ENCODE results near the gene FBLN2. TPM values are rescaled to one million over a fixed set of nuclear protein-coding genes. Genes with fewer than 3 reads are reported as not detected.

The FBLN2 gene
- total RNA-seq, 4 donors from 2014 or later: 75.7 to 159 (median 89.8) TPM

DNA sequence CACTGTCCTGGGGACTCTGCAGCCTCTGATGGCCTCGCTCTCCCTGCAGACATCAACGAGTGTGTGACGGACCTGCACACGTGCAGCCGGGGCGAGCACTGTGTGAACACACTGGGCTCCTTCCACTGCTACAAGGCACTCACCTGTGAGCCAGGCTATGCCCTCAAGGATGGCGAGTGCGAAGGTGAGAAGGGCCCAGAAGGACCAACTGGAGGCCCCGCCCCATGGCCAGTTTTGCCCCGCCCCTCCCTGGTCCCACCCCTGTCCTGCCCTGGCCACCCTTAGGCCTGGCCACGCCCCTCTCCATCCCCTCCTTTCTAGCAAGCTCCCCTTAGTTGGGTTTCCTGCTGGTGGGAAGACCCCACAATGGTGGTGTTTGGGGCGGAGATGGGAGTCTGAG lies 77.5 kb downstream of the FBLN2 start:
- no peaks in the 10 kb centered on the region for H3K9me3 ChIP-seq

DNA sequence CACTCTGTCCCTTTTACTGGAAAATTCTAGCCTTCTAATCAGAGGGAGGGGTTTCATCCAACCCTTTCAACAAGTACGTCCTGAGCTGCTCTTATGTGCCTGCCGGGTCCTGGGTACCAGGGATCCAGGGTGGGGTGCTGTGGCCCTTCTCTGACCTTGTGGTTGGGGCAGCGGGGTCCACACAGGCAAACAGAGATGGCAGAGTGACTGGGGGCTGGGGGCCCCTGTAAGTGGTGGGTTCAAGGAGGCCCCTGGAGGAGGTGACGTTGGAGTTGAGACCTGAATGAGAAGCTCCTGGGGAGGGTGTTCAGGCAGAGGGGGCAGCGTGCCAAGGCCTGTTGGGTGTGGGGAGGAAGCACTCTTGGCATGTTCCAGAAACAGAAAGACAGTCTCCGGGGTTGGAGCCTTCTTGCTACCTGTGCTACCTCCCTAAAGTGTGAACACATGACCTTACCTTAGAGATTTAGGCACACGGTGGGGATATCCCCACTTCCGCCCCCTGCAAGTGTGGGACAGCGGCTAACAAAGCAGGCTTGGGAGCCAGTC lies 78.1 kb downstream of the FBLN2 start:
- Histone ChIP-seq H3K9me3 (no peaks in the 10 kb centered on the region), H3K4me1 (no peaks in the 10 kb centered on the region), H3K27me3 (no peaks in the 10 kb centered on the region), H3K36me3 (no peaks in the 10 kb centered on the region), H3K27ac (no peak overlapping the region), H3K4me3 (replicated peaks in 1 of 3) (no peak overlapping the region)
- no peak for DNase-seq
- WGBS, 2 donors: 75 to 76% methylated on average over 9 of the region's 9 CpGs
- TF ChIP-seq POLR2A (IDR thresholded peaks at IDR 0.05): no peak
- TF ChIP-seq, protein P1, sequence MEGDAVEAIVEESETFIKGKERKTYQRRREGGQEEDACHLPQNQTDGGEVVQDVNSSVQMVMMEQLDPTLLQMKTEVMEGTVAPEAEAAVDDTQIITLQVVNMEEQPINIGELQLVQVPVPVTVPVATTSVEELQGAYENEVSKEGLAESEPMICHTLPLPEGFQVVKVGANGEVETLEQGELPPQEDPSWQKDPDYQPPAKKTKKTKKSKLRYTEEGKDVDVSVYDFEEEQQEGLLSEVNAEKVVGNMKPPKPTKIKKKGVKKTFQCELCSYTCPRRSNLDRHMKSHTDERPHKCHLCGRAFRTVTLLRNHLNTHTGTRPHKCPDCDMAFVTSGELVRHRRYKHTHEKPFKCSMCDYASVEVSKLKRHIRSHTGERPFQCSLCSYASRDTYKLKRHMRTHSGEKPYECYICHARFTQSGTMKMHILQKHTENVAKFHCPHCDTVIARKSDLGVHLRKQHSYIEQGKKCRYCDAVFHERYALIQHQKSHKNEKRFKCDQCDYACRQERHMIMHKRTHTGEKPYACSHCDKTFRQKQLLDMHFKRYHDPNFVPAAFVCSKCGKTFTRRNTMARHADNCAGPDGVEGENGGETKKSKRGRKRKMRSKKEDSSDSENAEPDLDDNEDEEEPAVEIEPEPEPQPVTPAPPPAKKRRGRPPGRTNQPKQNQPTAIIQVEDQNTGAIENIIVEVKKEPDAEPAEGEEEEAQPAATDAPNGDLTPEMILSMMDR (IDR thresholded peaks at IDR 0.05): no peak
- intact Hi-C loops (cut with DNase I): no loop called here

More for the DNA sequence above, 77.5 kb downstream of the FBLN2 start:
- Histone ChIP-seq H3K36me3 (no peaks in the 10 kb centered on the region), H3K27ac (no peak overlapping the region), H3K4me1 (no peaks in the 10 kb centered on the region), H3K27me3 (no peaks in the 10 kb centered on the region), H3K4me3 (replicated peaks in 1 of 3) (no peak overlapping the region)
- DNase-seq: no peak
- intact Hi-C loops (cut with DNase I): no loop called here
- 90 to 93% methylated on average over 6 to 12 of the region's 12 CpGs for WGBS, 2 donors
- TF ChIP-seq POLR2A (IDR thresholded peaks at IDR 0.05): no peak
- TF ChIP-seq, protein P1 (IDR thresholded peaks at IDR 0.05): no peak

DNA sequence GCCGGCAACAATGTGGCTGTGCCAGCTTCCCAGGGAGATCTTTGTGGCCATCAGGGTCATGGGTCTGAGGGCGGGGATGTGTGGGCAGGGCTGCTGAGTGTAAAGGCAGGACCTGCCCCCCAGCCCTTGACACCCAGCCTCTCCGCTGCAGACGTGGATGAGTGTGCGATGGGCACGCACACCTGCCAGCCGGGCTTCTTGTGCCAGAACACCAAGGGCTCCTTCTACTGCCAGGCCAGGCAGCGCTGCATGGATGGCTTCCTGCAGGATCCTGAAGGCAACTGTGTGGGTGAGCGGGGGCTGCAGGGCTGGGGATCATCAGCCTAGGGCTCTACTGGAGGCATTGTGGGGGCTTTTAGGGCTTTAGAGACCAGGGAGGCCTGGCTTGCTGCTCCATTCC lies 78.8 kb downstream of the FBLN2 start:
- intact Hi-C loops (cut with DNase I): no loop called here
- 81 to 92% methylated on average over 2 to 6 of the region's 9 CpGs for WGBS, 2 donors
- H3K4me3 ChIP-seq (replicated peaks in 1 of 3): no peak overlapping the region

DNA sequence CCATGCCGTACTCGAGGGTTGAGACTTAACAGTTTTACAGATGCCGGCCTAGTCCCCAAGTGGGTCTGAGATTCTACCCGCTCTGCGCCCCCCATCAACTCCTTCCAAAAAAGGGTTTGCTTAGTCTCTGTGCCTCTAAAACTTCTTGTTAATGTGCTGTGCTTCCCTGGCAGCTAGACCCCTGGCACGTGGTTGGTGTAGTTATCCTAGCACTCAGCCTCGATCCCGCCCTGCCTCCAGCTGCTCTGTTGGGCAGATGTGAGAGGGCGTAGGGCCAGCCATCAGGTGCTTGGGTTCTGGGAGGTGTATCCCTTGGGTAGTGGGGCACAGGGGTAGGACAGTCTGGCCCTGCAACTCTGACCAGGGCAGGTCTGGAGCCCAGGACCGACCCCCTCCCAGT lies 79.5 kb downstream of the FBLN2 start:
- 92 to 95% methylated on average over 7 to 10 of the region's 10 CpGs for WGBS, 2 donors

More for the DNA sequence above, 78.8 kb downstream of the FBLN2 start:
- H3K27me3 ChIP-seq: no peaks in the 10 kb centered on the region
- H3K36me3 ChIP-seq: no peaks in the 10 kb centered on the region
- no peaks in the 10 kb centered on the region for H3K9me3 ChIP-seq
- no peaks in the 10 kb centered on the region for H3K4me1 ChIP-seq
- no peak for DNase-seq
- H3K27ac ChIP-seq: no peak overlapping the region
- no peak for TF ChIP-seq POLR2A (IDR thresholded peaks at IDR 0.05)
- TF ChIP-seq, protein P1 (IDR thresholded peaks at IDR 0.05): no peak

DNA sequence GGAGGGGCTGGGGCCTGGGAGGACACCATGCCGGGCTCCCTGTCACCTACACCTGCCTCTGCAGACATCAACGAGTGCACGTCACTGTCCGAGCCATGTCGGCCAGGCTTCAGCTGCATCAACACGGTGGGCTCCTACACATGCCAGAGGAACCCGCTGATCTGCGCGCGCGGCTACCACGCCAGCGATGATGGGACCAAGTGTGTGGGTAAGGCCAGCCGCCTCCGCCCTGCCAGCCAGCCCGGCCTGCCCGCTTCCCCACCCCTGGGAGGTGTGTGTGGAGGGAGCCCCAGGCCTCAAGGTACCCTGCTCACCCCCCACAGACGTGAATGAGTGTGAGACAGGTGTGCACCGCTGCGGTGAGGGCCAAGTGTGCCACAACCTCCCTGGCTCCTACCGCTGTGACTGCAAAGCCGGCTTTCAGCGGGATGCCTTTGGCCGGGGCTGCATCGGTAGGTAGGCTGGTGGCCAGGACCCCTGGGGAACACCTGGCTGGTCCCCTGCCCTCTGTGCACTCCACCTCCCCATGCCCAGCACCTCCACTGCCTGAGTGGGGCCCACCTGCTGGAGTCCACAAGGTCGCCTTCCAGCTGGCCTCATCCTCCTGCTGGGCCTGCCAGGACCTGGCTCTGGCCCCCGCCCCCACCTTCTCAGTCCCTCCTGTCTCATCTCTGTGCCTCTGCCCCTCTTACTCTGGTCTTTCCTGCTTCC lies 80.1 kb downstream of the FBLN2 start:
- Histone ChIP-seq H3K4me1 (no peaks in the 10 kb centered on the region), H3K36me3 (no peaks in the 10 kb centered on the region), H3K9me3 (no peaks in the 10 kb centered on the region), H3K4me3 (replicated peaks in 1 of 3) (no peak overlapping the region), H3K27me3 (no peaks in the 10 kb centered on the region), H3K27ac (no peak overlapping the region)
- intact Hi-C loops (cut with DNase I): no loop called here
- TF ChIP-seq, protein P1 (IDR thresholded peaks at IDR 0.05): no peak
- TF ChIP-seq POLR2A (IDR thresholded peaks at IDR 0.05): no peak
- WGBS, 2 donors: 88 to 93% methylated on average over 10 to 13 of the region's 27 CpGs
- no peak for DNase-seq

More for the DNA sequence above, 79.5 kb downstream of the FBLN2 start:
- intact Hi-C loops (cut with DNase I): no loop called here
- H3K27me3 ChIP-seq: no peaks in the 10 kb centered on the region
- no peak for TF ChIP-seq POLR2A (IDR thresholded peaks at IDR 0.05)
- TF ChIP-seq, protein P1 (IDR thresholded peaks at IDR 0.05): no peak
- H3K36me3 ChIP-seq: no peaks in the 10 kb centered on the region
- DNase-seq: no peak
- H3K4me3 ChIP-seq (replicated peaks in 1 of 3): no peak overlapping the region
- no peaks in the 10 kb centered on the region for H3K9me3 ChIP-seq
- H3K27ac ChIP-seq: no peak overlapping the region
- H3K4me1 ChIP-seq: no peaks in the 10 kb centered on the region
